SH-SY5Y (cell line): ENCODE measurements around the gene MYCN.

Source experiments
- GATA2 ChIP-seq: IDR thresholded peaks from 2 replicates; pipeline ENCODE4 v1.6.1; 2011; ENCODE audit warnings: mild to moderate bottlenecking, low read depth, low read length
- GATA3 ChIP-seq: IDR thresholded peaks from 2 replicates; pipeline ENCODE4 v1.6.1; 2011; ENCODE audit warnings: low read depth, mild to moderate bottlenecking, low read length, moderate library complexity

Gene MYCN

DNA sequence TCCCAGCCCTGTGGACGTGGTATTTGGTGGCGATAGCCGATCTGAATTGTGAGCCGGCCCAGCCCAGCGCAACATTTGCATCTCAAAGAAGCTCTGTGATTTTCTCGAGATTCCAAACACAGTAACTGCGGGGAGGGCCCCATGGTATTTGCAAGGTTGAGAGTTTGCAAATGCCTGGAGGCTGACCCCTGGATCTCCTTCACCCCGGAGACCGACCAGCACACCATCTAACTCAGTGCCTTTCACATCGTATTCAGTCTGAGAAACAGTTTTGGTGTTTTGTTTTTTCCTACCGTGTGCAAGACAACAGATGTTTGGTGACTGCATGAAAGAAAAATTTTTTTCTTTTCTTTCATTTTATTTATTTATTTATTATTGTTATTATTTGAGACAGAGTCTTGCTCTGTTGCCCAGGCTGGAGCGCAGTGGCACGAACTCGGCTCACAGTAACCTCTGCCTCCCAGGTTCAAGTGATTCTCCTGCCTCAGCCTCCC is 40.3 kb downstream of the MYCN start:
- TF ChIP-seq GATA2 (no peak), GATA3 (no peak)

GRCh38 chr2:15981646-15982045 is 41.3 kb downstream of the MYCN start:
- TF ChIP-seq GATA3 (no peak), GATA2 (no peak)

GRCh38 chr2:15982285-15983044 is 42.1 kb downstream of the MYCN start:
- TF ChIP-seq GATA2 (peak; percentile 99), GATA3 (peak; percentile 96)

DNA sequence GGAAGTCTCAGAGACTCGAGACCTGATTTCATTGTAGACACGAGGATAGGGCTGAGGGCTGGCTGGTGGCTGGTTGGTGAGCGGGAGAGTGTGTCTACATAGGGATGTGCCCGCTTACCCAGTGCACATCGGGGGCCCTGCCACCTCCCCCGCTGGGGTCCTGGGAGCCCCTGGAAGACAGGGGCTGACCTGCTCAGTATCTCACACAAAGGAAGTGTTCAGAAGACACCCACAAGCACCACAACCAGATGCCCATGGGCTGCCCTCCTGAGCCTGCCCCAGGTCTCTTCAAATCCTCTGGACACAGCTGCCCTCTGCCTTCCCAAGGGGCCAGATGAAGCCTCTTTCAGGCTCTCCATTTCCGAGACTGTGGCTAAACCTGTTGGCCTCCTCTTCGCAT is 43.1 kb downstream of the MYCN start:
- TF ChIP-seq GATA3 = no peak
- no peak for TF ChIP-seq GATA2

GRCh38 chr2:15984368-15985255 is 44.3 kb downstream of the MYCN start:
- no peak for TF ChIP-seq GATA2
- no peak for TF ChIP-seq GATA3

GRCh38 chr2:15985531-15985930 is 45.2 kb downstream of the MYCN start:
- TF ChIP-seq GATA2 (no peak), GATA3 (no peak)

- TF ChIP-seq GATA3 (no peak), GATA2 (no peak)
These were observed 45.8 kb downstream of the MYCN start for GRCh38 chr2:15986068-15986560.

GRCh38 chr2:15986644-15987043 is 46.3 kb downstream of the MYCN start:
- TF ChIP-seq GATA3 (no peak), GATA2 (no peak)

DNA sequence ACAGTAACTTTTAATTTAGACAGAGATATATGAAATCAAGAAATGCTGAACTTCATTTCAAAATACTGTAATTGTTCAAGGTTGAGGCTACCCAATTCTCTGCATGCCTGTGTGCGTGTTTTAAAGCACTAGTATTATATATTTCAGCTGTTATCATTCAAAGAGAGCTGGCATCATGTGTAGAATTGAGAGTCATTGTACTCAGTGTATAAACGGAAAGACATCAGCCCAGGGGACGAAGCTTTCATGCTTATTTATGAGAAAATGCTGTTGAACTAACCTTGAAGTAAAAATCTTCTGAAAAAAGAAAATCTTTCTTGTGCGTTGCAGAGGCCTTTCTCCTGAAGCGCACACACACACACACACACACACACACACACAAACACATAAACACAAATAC is 48.4 kb downstream of the MYCN start:
- TF ChIP-seq GATA2 (no peak), GATA3 (no peak)

- TF ChIP-seq GATA3 (no peak), GATA2 (no peak)
These were observed 49.2 kb downstream of the MYCN start for GRCh38 chr2:15989559-15989958.

DNA sequence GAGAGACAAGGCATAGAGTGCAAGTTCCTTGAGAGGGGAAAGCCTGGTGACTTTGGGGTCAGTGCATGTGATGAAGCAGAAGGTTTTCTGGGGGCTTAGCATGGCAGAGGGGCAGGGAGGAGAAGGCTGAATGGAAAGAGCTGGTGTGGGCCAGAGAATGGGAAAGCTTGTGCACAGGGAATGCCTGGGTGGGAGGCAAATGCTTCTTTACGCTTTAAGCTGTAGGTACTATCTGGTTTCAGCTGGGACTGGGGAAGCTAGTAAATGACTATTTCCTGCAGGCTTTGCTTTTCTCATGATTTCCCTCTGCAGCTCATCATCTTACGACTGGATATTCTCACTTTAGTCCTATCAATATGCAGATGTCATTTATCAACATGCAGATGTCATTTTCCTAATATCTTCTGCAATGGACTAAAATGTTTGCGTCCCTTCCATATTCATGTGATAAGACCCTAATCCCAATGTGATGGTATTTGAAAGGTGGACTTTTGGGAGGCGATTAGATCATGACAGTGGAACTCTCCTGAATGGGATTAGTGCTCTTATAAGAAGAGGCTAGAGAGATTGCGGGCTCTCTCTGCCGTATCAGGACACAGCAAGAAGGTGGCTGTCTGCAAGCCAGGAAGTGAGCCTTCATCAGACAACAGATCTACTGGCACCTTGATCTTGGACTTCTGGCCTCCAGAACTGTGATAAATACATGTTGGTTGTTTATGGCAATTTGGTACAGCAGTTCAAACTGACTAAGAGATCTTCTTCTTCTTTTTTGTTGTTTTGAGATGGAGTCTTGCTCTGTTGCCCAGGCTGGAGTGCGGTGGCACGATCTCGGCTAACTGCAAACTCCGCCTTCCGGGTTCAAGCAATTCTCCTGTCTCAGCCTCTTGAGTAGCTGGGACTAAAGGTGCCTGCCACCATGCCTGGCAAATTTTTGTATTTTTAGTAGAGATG is 50.1 kb downstream of the MYCN start:
- no peak for TF ChIP-seq GATA2
- TF ChIP-seq GATA3 = no peak

GRCh38 chr2:15991231-15991630 is 50.9 kb downstream of the MYCN start:
- no peak for TF ChIP-seq GATA2
- TF ChIP-seq GATA3 = no peak

- TF ChIP-seq GATA2 (no peak), GATA3 (no peak)
These were observed 52.3 kb downstream of the MYCN start for GRCh38 chr2:15992457-15993231.

- TF ChIP-seq GATA3 (no peak), GATA2 (no peak; the same call in 1 of the 2 replicates)
These were observed 52.9 kb downstream of the MYCN start for GRCh38 chr2:15993232-15993610.
